PC-3 (cell line): ENCODE results near the gene LFNG. TPM values are rescaled to one million over a fixed set of nuclear protein-coding genes. Genes with fewer than 3 reads are reported as not detected.
A peak's percentile ranks its signal among the peaks of the same experiment; 100 is the strongest.

Source experiments
- ATAC-seq: fragments of 200-7000 bp; cut with Tn5 transposase; 2 replicates; pipeline ENCODE4 v1.9.1; 2020; ENCODE audit warnings: mild to moderate bottlenecking, moderate library complexity
- BruUV-seq: library from RNA; stranded (reverse); fragments of 400-500 nt; replicated peaks from 2 replicates; lab custom pipeline; 2021; lab: Mats Ljungman, UMichigan
- CTCF ChIA-PET: fragments of 300-600 bp; sonication (Branson Sonifier 250); formaldehyde crosslinking; loops from one replicate; lab custom pipeline; 2022; ENCODE audit warnings: antibody characterized with exemption; lab: Charles Lee
- POLR2A ChIA-PET: fragments of 300-600 bp; sonication (Branson Sonifier 250); formaldehyde crosslinking; loops from one replicate; lab custom pipeline; 2022; ENCODE audit warnings: antibody characterized with exemption; ENCODE audit not compliant: unreplicated experiment; lab: Charles Lee
- DNase-seq: peaks from one replicate; pipeline ENCODE4 v3.0.0-alpha.2; 2015
- H2AFZ ChIP-seq: fragments of 300-600 bp; sonication (generic); 2 replicates; pipeline ENCODE4 v1.6.0; 2016; ENCODE audit warnings: antibody characterized with exemption, low read length
- H3F3A ChIP-seq: fragments of 300-600 bp; sonication (generic); one replicate; pipeline ENCODE4 v1.6.0; 2017; ENCODE audit warnings: antibody characterized with exemption, low read length, control low read depth, mild to moderate bottlenecking; ENCODE audit not compliant: unreplicated experiment
- H3K27ac ChIP-seq: fragments of 300-600 bp; sonication (generic); 2 replicates; pipeline ENCODE4 v1.5.1; 2016; ENCODE audit warnings: mild to moderate bottlenecking, low read length
- H3K27me3 ChIP-seq: fragments of 300-600 bp; sonication (generic); 2 replicates; pipeline ENCODE4 v1.6.1; 2016; ENCODE audit warnings: low read length, mixed read lengths
- H3K36me3 ChIP-seq: fragments of 300-600 bp; sonication (generic); 2 replicates; pipeline ENCODE4 v1.6.1; 2016; ENCODE audit warnings: low read depth, mixed run types, low read length, mixed read lengths
- H3K4me1 ChIP-seq: fragments of 300-600 bp; sonication (generic); 2 replicates; pipeline ENCODE4 v1.5.1; 2016; ENCODE audit warnings: low read length; ENCODE audit not compliant: insufficient read depth
- H3K4me2 ChIP-seq: fragments of 300-600 bp; sonication (generic); 2 replicates; pipeline ENCODE4 v1.6.0; 2016; ENCODE audit warnings: low read length
- H3K4me3 ChIP-seq: fragments of 300-600 bp; sonication (generic); 2 replicates; pipeline ENCODE4 v1.5.1; 2016; ENCODE audit warnings: mild to moderate bottlenecking, low read length, mixed read lengths
- H3K79me2 ChIP-seq: fragments of 300-600 bp; sonication (generic); 2 replicates; pipeline ENCODE4 v1.6.1; 2017; ENCODE audit warnings: low read length, mixed read lengths
- H3K9ac ChIP-seq: fragments of 300-600 bp; sonication (generic); 2 replicates; pipeline ENCODE4 v1.6.0; 2016; ENCODE audit warnings: mild to moderate bottlenecking, low read length
- H3K9me2 ChIP-seq: fragments of 300-600 bp; sonication (generic); replicated peaks from 2 replicates; pipeline ENCODE4 v1.6.1; 2016; ENCODE audit warnings: mixed run types, low read length, mixed read lengths
- H3K9me3 ChIP-seq: fragments of 300-600 bp; sonication (generic); 2 replicates; pipeline ENCODE4 v1.6.1; 2016; ENCODE audit warnings: low read length, mixed read lengths
- H4K20me1 ChIP-seq: fragments of 300-600 bp; sonication (generic); 2 replicates; pipeline ENCODE4 v1.6.1; 2016; ENCODE audit warnings: low read length, mixed read lengths
- CTCF ChIP-seq: fragments of 300-600 bp; sonication (generic); conservative IDR thresholded peaks from 2 replicates; pipeline ENCODE4 v1.5.1; 2017; ENCODE audit warnings: antibody characterized with exemption, low read depth, mild to moderate bottlenecking, low read length
- EZH2 ChIP-seq: fragments of 300-600 bp; sonication (generic); IDR thresholded peaks from one replicate; pipeline ENCODE4 v1.6.1; 2017; ENCODE audit warnings: antibody characterized with exemption, mild to moderate bottlenecking, low read length; ENCODE audit not compliant: unreplicated experiment
- EZH2phosphoT487 ChIP-seq: fragments of 300-600 bp; sonication (generic); IDR thresholded peaks from 2 replicates; pipeline ENCODE4 v1.6.1; 2018; ENCODE audit warnings: mild to moderate bottlenecking, antibody characterized with exemption, low read length, borderline replicate concordance
- intact Hi-C: fragments of 100-400 bp; cut with micrococcal nuclease; formaldehyde crosslinking; loops from 2 replicates; pipeline ENCODE4 v1.9.0; 2023
- total RNA-seq: library from RNA; depleted of rRNA; stranded (reverse); fragments of >200 nt; gene quantifications from 2 replicates; pipeline ENCODE4 v1.2.3, GENCODE V29; 2014

The LFNG gene
- total RNA-seq, 1 experiment from 2014 or later = 7.7 TPM

GRCh38 chr7:2511769-2512168 is 7.8 kb upstream of the LFNG start:
- no peaks in the 10 kb centered on the region for H3K9me2 ChIP-seq
- H2AFZ ChIP-seq = peak overlapping the region; percentile 51; the same call in 1 of the 2 replicates
- CTCF ChIA-PET = no interaction called here
- POLR2A ChIA-PET = no interaction called here
- no peaks in the 10 kb centered on the region for H3K9me3 ChIP-seq
- H3K4me2 ChIP-seq = peak overlapping the region; percentile 75
- TF ChIP-seq EZH2 (no peak), EZH2phosphoT487 (no peak), CTCF (no peak)
- no peak overlapping the region for H3K9ac ChIP-seq
- BruUV-seq = no TSS peak
- intact Hi-C loops = no loop called here
- DNase-seq (no peak), ATAC-seq (peak; percentile 17; the same call in 1 of the 2 replicates)
- no peaks in the 10 kb centered on the region for H4K20me1 ChIP-seq
- H3F3A ChIP-seq = no peaks in the 10 kb centered on the region
- H3K4me3 ChIP-seq = no peak overlapping the region; the same call in 1 of the 2 replicates
- no peaks in the 10 kb centered on the region for H3K36me3 ChIP-seq
- no peak overlapping the region for H3K27ac ChIP-seq
- no peaks in the 10 kb centered on the region for H3K27me3 ChIP-seq
- peaks cover 14% of the 10 kb centered on the region for H3K4me1 ChIP-seq
- no peaks in the 10 kb centered on the region for H3K79me2 ChIP-seq

GRCh38 chr7:2512179-2512661 is 7.4 kb upstream of the LFNG start:
- no peak for DNase-seq
- Histone ChIP-seq H3K9me2 (no peaks in the 10 kb centered on the region), H3K9ac (no peak overlapping the region), H3K79me2 (no peaks in the 10 kb centered on the region), H3K4me3 (no peak overlapping the region), H3K36me3 (no peaks in the 10 kb centered on the region), H3K9me3 (no peaks in the 10 kb centered on the region), H3K4me2 (peak overlapping the region; percentile 75; the same call in 1 of the 2 replicates), H4K20me1 (no peaks in the 10 kb centered on the region), H2AFZ (peak overlapping the region; percentile 51; the same call in 1 of the 2 replicates), H3K27ac (no peak overlapping the region), H3K4me1 (peaks cover 18% of the 10 kb centered on the region), H3F3A (no peaks in the 10 kb centered on the region), H3K27me3 (no peaks in the 10 kb centered on the region)
- TF ChIP-seq EZH2phosphoT487 (no peak), EZH2 (no peak)
- intact Hi-C loops = no loop called here
- ATAC-seq = peak; percentile 36
- CTCF ChIA-PET = interaction anchor here (0.7 kb wide), 1 partner anchor 12 kb away, joined by 3 read pairs; no protein-coding TSS in a partner anchor
- no TSS peak for BruUV-seq
- POLR2A ChIA-PET = no interaction called here

GRCh38 chr7:2512713-2513112 is 6.9 kb upstream of the LFNG start:
- TF ChIP-seq CTCF = no peak
- no peak for TF ChIP-seq EZH2
- no peak for TF ChIP-seq EZH2phosphoT487

More at GRCh38 chr7:2512713-2513112, 6.9 kb upstream of the LFNG start:
- intact Hi-C loops = no loop called here
- Histone ChIP-seq H3K4me2 (no peak overlapping the region), H3K9ac (no peak overlapping the region), H3K27me3 (no peaks in the 10 kb centered on the region), H3K36me3 (no peaks in the 10 kb centered on the region), H3K4me1 (peaks cover 23% of the 10 kb centered on the region), H3K9me3 (no peaks in the 10 kb centered on the region), H3K27ac (no peak overlapping the region), H2AFZ (no peak overlapping the region), H4K20me1 (no peaks in the 10 kb centered on the region), H3F3A (no peaks in the 10 kb centered on the region), H3K79me2 (no peaks in the 10 kb centered on the region), H3K9me2 (no peaks in the 10 kb centered on the region), H3K4me3 (no peak overlapping the region)
- BruUV-seq = no TSS peak
- ChIA-PET POLR2A (no interaction called here), CTCF (interaction anchor here (0.7 kb wide), 1 partner anchor 11 kb away, joined by 3 read pairs; no protein-coding TSS in a partner anchor)
- DNase-seq = no peak
- no peak for ATAC-seq
